SK-N-SH treated with all-trans-retinoic acid at 6 μM for 48 hours (cell line): ENCODE results near the gene TMEM201.

Source experiments
- ATAC-seq: fragments of 200-7000 bp; cut with Tn5 transposase; 3 replicates; pipeline ENCODE4 v1.9.1; 2020; ENCODE audit warnings: mild to moderate bottlenecking, moderate library complexity
- GLIS3 ChIP-seq: fragments of 250-450 bp; sonication (Bioruptor Pico); IDR thresholded peaks from 2 replicates; pipeline ENCODE4 v1.5.0; 2020; ENCODE audit warnings: mild to moderate bottlenecking, moderate library complexity
- ISL1 ChIP-seq: fragments of 250-450 bp; sonication (Bioruptor Pico); IDR thresholded peaks from 2 replicates; pipeline ENCODE4 v2.1.2; 2022; ENCODE audit warnings: mild to moderate bottlenecking, moderate library complexity
- OSR1 ChIP-seq: fragments of 250-450 bp; sonication (Bioruptor Pico); IDR thresholded peaks from 2 replicates; pipeline ENCODE4 v1.8.0; 2022; ENCODE audit warnings: moderate library complexity, mild to moderate bottlenecking, inconsistent platforms
- PPARA ChIP-seq: fragments of 250-450 bp; sonication (Bioruptor Pico); IDR thresholded peaks from 2 replicates; pipeline ENCODE4 v1.5.0; 2020; ENCODE audit warnings: mild to moderate bottlenecking, borderline replicate concordance
- RARB ChIP-seq: fragments of 250-450 bp; sonication (Bioruptor Pico); IDR thresholded peaks from 2 replicates; pipeline ENCODE4 v1.8.0; 2021; ENCODE audit warnings: mild to moderate bottlenecking, moderate library complexity
- SNAI2 ChIP-seq: fragments of 250-450 bp; sonication (Bioruptor Pico); IDR thresholded peaks from 2 replicates; pipeline ENCODE4 v1.5.0; 2020; ENCODE audit warnings: mild to moderate bottlenecking, moderate library complexity
- TCF4 ChIP-seq: fragments of 250-450 bp; sonication (Bioruptor Pico); IDR thresholded peaks from 2 replicates; pipeline ENCODE4 v1.8.0; 2021; ENCODE audit warnings: mild to moderate bottlenecking, moderate library complexity, borderline replicate concordance
- TOX ChIP-seq: fragments of 250-450 bp; sonication (Bioruptor Pico); IDR thresholded peaks from 2 replicates; pipeline ENCODE4 v1.8.0; 2021; ENCODE audit warnings: mild to moderate bottlenecking, moderate library complexity, borderline replicate concordance
- ZC3H10 ChIP-seq: fragments of 250-450 bp; sonication (Bioruptor Pico); IDR thresholded peaks from 2 replicates; pipeline ENCODE4 v1.5.1; 2021; ENCODE audit warnings: mild to moderate bottlenecking, moderate library complexity
- ZFP3 ChIP-seq: fragments of 250-450 bp; sonication (Bioruptor Pico); IDR thresholded peaks from 2 replicates; pipeline ENCODE4 v1.5.0; 2020; ENCODE audit warnings: mild to moderate bottlenecking, moderate library complexity
- ZFP30 ChIP-seq: fragments of 450-650 bp; formaldehyde crosslinking; IDR thresholded peaks from 2 replicates; pipeline ENCODE4 v1.5.0; 2022; ENCODE audit warnings: mild to moderate bottlenecking, moderate library complexity
- ZNF565 ChIP-seq: fragments of 450-650 bp; formaldehyde crosslinking; conservative IDR thresholded peaks from 2 replicates; pipeline ENCODE4 v1.5.0; 2020; ENCODE audit warnings: low read depth, mild to moderate bottlenecking, moderate library complexity
- TF ChIP-seq, protein P1 (sequence below): fragments of 250-450 bp; sonication (Bioruptor Pico); IDR thresholded peaks from 2 replicates; pipeline ENCODE4 v1.5.1; 2020; ENCODE audit warnings: low read depth, mild to moderate bottlenecking, moderate library complexity
- TF ChIP-seq, protein P2 (sequence below): fragments of 250-450 bp; sonication (Bioruptor Pico); IDR thresholded peaks from 2 replicates; pipeline ENCODE4 v1.5.1; 2021; ENCODE audit warnings: mild to moderate bottlenecking, moderate library complexity
- TF ChIP-seq, protein P3 (sequence below): fragments of 250-450 bp; sonication (Bioruptor Pico); IDR thresholded peaks from 2 replicates; pipeline ENCODE4 v1.8.0; 2021; ENCODE audit warnings: low read depth, mild to moderate bottlenecking, moderate library complexity, borderline replicate concordance
- TF ChIP-seq, protein P4 (sequence below): fragments of 250-450 bp; sonication (Bioruptor Pico); IDR thresholded peaks from 2 replicates; pipeline ENCODE4 v1.5.0; 2020; ENCODE audit warnings: mild to moderate bottlenecking, moderate library complexity

TMEM201 gene

DNA sequence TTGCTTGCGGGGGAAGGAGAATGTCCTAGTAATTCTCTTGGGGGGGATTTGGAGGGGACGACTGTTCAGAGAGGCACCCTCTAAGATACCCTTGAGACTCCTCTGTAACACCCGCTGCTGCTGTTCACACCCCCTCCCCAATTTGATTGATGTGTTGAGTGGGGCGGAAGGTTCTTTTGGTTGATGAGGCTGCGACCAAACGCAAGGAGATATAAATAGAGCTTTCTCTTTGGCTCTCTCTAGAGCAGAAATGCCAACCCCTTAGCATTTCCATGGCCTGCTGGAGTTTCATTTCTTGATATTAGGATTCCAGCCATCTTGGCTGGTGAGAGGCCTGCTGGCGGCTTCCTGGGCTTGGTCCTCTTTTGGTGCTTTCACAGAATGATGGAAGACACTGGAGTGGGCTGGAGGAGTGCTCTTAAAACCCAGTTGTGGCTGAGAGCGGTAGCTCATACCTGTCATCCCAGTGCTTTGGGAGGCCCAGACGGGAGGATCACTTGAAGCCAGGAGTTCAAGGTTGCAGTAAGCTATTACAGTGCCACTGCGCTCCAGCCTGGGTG, 64.9 kb downstream of the TMEM201 start:
- no peak for ATAC-seq
- TF ChIP-seq, protein P1, sequence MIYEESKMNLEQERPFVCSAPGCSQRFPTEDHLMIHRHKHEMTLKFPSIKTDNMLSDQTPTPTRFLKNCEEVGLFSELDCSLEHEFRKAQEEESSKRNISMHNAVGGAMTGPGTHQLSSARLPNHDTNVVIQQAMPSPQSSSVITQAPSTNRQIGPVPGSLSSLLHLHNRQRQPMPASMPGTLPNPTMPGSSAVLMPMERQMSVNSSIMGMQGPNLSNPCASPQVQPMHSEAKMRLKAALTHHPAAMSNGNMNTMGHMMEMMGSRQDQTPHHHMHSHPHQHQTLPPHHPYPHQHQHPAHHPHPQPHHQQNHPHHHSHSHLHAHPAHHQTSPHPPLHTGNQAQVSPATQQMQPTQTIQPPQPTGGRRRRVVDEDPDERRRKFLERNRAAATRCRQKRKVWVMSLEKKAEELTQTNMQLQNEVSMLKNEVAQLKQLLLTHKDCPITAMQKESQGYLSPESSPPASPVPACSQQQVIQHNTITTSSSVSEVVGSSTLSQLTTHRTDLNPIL: no peak
- no peak for TF ChIP-seq ISL1 (CRISPR knock-in tag)
- TF ChIP-seq, all 23 proteins: peak for 0

GRCh38 chr1:9654051-9654833, 65.5 kb downstream of the TMEM201 start:
- no peak for ATAC-seq
- TF ChIP-seq ZFP3 (CRISPR knock-in tag) (no peak), GLIS3 (CRISPR knock-in tag) (no peak), ZC3H10 (CRISPR knock-in tag) (no peak), OSR1 (CRISPR knock-in tag) (no peak)
- TF ChIP-seq, protein P2, sequence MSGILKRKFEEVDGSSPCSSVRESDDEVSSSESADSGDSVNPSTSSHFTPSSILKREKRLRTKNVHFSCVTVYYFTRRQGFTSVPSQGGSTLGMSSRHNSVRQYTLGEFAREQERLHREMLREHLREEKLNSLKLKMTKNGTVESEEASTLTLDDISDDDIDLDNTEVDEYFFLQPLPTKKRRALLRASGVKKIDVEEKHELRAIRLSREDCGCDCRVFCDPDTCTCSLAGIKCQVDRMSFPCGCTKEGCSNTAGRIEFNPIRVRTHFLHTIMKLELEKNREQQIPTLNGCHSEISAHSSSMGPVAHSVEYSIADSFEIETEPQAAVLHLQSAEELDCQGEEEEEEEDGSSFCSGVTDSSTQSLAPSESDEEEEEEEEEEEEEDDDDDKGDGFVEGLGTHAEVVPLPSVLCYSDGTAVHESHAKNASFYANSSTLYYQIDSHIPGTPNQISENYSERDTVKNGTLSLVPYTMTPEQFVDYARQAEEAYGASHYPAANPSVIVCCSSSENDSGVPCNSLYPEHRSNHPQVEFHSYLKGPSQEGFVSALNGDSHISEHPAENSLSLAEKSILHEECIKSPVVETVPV: no peak

DNA sequence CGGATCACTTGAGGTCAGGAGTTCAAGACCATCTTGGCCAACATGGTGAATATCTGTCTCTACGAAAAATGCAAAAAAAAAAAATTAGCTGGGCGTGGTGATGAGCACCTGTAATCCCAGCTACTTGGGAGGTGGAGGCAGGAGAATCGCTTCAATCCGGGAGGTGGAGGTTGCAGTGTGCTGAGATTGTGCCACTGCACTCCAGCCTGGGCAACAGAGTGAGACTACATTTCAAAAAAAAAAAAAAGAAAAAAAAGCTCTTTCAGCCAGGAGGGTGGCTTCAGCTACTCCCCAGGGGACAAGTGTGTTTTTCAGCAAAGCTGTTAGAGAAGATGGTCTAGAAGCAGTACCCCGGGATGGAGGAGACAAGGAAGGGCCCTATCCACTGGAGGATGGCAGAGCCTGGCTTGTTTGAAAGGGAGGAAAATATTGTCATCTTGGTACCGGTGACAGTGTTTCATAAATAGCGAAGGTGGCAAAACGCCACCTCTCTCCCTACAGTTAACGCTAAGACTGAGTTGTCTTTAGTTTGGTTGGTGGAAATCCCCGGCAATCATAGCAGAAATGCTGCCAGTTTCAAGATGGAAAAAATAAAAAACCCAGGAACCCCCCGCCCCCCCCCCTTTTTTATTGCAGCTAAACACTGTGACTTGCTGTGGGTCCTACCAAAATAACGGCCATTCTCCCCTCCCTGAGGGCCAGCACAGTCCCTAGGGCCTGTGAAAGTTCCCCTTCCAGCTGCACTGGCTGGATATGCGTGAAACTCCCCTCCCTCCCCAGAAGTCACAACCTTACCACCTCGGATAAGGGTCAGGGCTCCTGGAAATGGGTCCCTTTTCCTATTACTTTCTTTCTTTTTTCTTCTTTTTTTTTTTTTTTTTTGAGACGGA, 66.4 kb downstream of the TMEM201 start:
- ATAC-seq: no peak
- TF ChIP-seq TOX (no peak), ZC3H10 (CRISPR knock-in tag) (no peak), ZFP3 (CRISPR knock-in tag) (no peak), ZNF565 (CRISPR knock-in tag) (no peak), GLIS3 (CRISPR knock-in tag) (no peak), ISL1 (CRISPR knock-in tag) (no peak)
- TF ChIP-seq, protein P3, sequence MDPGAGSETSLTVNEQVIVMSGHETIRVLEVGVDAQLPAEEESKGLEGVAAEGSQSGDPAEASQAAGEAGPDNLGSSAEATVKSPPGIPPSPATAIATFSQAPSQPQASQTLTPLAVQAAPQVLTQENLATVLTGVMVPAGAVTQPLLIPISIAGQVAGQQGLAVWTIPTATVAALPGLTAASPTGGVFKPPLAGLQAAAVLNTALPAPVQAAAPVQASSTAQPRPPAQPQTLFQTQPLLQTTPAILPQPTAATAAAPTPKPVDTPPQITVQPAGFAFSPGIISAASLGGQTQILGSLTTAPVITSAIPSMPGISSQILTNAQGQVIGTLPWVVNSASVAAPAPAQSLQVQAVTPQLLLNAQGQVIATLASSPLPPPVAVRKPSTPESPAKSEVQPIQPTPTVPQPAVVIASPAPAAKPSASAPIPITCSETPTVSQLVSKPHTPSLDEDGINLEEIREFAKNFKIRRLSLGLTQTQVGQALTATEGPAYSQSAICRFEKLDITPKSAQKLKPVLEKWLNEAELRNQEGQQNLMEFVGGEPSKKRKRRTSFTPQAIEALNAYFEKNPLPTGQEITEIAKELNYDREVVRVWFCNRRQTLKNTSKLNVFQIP (CRISPR knock-in tag): no peak

DNA sequence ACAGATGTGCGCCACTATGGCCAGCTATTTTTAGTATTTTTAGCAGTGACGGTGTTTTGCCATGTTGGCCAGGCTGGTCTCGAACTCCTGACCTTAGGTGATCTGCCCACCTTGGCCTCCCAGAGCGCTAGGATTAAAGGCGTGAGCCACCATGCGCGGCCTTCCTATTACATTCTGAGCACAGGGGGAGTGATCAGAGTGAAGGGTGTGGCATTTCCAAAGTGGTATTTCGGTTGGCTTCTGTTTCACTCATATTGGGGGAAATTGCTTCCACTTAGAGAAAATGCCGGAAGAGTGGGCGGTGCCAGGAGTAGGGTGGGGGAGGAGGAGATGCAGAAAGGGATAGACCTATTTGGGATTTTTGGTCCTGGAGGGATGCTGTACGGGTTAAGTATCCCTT, 67.1 kb downstream of the TMEM201 start:
- TF ChIP-seq RARB (CRISPR knock-in tag): no peak
- no peak for TF ChIP-seq TCF4
- TF ChIP-seq, protein P4, sequence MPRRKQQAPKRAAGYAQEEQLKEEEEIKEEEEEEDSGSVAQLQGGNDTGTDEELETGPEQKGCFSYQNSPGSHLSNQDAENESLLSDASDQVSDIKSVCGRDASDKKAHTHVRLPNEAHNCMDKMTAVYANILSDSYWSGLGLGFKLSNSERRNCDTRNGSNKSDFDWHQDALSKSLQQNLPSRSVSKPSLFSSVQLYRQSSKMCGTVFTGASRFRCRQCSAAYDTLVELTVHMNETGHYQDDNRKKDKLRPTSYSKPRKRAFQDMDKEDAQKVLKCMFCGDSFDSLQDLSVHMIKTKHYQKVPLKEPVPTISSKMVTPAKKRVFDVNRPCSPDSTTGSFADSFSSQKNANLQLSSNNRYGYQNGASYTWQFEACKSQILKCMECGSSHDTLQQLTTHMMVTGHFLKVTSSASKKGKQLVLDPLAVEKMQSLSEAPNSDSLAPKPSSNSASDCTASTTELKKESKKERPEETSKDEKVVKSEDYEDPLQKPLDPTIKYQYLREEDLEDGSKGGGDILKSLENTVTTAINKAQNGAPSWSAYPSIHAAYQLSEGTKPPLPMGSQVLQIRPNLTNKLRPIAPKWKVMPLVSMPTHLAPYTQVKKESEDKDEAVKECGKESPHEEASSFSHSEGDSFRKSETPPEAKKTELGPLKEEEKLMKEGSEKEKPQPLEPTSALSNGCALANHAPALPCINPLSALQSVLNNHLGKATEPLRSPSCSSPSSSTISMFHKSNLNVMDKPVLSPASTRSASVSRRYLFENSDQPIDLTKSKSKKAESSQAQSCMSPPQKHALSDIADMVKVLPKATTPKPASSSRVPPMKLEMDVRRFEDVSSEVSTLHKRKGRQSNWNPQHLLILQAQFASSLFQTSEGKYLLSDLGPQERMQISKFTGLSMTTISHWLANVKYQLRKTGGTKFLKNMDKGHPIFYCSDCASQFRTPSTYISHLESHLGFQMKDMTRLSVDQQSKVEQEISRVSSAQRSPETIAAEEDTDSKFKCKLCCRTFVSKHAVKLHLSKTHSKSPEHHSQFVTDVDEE (CRISPR knock-in tag): no peak
- no peak for TF ChIP-seq TOX
- no peak for TF ChIP-seq SNAI2
- no peak for TF ChIP-seq PPARA (CRISPR knock-in tag)
- TF ChIP-seq, protein P3 (CRISPR knock-in tag): no peak
- no peak for TF ChIP-seq ZFP30 (CRISPR knock-in tag)
- no peak for ATAC-seq
